DMS 273 (cell line): Measurements from ENCODE around the gene CACNA2D3.
"Not testable (repeated sequence)": the region's sequence is repeated elsewhere in the genome, so short reads cannot be mapped to it uniquely, and the experiment has no call there.

ENCODE experiments used
- DNase-seq: peaks from one replicate; lab custom pipeline; 2025; ENCODE audit not compliant: unreplicated experiment; lab: John Stamatoyannopoulos, UW

Gene CACNA2D3

GRCh38 chr3:54977439-54977838, 855.1 kb downstream of the CACNA2D3 start:
- DNase-seq = no peak

DNA sequence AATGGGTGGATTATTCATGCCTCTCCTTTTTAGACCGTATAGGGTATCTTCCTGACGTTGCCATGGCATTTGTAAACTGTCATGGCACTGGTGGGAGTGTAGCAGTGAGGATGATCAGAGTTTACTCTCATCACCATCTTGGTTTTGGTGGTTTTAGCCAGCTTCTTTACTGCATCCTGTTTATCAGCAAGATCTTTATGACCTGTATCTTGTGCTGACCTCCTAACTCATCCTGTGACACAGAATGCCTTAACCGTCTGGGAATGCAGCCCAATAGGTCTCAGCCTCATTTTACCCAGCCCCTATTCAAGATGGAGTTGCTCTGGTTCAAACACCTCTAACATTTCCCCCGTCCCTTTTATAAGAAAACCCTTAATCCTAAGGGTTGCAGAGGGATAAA, 855.6 kb downstream of the CACNA2D3 start:
- not testable (repeated sequence) for DNase-seq

DNA sequence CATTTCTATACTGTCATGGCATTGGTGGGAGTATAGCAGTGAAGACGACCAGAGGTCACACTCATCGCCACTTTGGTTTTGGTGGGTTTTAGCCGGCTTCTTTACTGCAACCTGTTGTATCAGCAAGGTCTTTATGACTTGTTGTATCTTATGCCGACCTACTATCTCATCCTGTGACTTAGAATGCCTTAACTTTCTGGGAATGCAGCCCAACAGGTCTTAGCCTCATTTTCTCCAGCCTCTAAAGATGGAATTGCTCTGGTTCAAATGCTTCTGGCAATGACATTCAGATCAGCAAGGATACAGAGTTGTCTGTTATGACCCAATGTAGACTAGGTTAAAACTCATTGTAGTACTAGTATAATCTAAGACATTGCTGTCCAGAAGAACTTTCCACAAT, 860.5 kb downstream of the CACNA2D3 start:
- no peak for DNase-seq

DNA sequence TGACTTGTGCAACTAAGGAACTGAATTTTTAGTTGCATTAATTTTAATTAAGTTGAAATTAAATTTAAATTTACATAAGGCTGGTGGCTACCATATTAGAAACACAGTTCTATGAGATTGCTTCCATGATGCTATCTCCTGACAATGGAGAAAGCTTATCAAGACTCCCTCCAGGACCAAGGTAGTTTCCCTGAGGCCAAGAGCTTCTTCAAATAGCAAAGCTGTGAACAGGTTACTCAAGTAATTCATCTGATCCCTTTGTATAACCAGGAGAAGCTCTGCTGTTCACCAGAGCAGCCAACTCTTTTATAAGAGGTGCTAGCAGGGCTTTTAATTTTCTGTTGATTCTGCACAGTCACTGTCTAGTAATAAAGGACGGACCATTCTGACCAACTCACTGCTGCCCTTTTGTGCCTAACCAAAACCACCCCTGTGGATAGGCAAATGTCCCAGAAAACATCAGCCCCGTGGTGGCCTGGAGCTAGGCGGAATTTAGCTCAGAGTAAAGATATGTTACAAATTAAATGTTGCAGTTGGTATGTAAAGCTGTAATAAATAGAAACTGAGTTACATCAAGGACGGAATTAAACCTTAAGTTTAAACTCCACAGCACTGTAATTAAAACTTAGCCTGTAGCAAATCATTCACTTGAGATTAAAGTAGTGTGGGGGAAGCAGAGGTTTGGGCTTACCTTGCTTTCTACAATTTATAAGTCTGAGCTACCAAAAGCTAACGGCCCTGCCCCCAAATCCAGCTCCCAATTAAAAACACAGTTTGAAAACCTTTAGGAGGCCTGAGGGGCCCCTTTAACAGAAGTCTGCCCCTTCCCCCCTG, 861.1 kb downstream of the CACNA2D3 start:
- no peak for DNase-seq

GRCh38 chr3:54985856-54986255, 863.5 kb downstream of the CACNA2D3 start:
- no peak for DNase-seq

DNA sequence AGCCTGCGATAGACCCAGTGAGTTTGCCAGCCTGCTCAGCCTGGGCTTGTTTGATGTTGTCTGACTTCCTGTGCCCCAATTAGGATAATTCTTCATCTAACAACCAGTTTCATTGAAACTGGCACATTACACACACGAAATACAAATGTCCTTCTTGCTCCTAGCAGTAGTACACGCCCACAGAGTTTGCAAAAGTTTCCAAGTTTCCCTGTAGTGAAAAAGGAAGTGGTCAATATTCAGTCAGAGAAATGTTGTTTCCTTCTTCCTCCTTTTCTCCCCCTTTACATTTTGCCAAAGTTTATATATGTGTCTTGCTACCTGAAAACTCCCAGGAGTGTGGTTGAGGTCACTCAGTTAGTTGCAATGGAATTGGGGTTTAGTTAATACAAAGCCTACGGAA, 863.9 kb downstream of the CACNA2D3 start:
- DNase-seq = no peak

GRCh38 chr3:54987719-54988118, 865.4 kb downstream of the CACNA2D3 start:
- peak; percentile 27 for DNase-seq

- no peak for DNase-seq
Observed at GRCh38 chr3:54988302-54988837, 866.0 kb downstream of the CACNA2D3 start.

DNA sequence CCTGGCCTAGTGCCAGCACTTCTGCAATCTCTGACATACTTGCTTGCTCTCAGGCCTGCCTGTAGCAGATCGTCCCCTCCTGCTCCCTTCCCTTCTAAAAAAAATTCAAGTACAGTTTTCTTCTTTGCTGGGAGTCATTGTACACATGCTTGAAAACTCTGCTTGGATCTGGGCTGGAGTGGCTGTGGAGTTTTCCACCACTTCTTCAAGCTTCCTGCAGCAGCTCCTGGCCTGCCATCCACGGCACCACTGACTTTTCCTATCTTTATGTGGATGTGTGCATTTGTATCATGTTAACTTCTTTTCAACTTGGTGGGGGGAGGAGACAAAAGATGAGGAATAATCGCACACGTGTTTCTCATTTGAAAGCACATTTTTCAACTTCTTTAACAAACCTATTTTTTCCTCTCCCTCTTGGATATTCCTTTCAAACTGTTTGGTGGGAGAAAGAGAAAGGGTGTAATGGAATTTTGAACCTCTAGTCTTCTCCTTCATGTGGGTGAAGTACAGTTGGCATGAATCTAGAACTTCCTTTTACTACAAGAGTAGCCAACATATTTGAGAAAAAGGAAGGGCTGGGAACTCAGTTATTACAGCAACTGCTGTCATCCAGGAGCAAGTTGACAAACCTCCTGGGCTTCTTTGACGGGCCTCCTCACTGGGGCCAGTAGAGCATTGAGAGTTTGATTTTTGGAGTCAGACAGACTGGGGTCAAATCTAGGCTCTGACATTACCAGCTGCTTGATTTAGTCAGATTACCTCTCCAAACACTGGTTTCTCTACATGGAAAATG, 866.7 kb downstream of the CACNA2D3 start:
- DNase-seq = peak; percentile 32

DNA sequence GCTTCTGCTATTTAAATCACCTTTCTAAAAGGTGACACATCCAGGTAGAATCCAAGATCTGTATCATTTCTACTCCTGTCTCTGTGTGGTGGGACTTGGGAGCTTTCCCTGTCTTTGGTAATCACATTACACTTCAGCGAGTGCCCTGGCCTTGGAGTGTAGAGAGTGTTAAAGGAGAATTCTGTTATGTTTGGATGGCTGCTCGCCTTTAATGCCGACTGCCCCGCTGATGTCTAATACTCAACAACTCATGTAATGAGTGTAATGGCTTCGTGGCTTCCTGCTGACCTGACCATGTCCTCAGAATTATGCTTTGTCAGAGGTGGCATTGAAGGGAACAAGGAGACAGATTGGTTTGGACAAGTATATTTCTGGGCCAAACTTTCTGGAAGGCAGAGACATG, 871.8 kb downstream of the CACNA2D3 start:
- no peak for DNase-seq

- peak; percentile 73 for DNase-seq
Observed at GRCh38 chr3:54999159-54999558, 876.8 kb downstream of the CACNA2D3 start.

- peak; percentile 95 for DNase-seq
Observed at GRCh38 chr3:54999811-55000210, 877.5 kb downstream of the CACNA2D3 start.

DNA sequence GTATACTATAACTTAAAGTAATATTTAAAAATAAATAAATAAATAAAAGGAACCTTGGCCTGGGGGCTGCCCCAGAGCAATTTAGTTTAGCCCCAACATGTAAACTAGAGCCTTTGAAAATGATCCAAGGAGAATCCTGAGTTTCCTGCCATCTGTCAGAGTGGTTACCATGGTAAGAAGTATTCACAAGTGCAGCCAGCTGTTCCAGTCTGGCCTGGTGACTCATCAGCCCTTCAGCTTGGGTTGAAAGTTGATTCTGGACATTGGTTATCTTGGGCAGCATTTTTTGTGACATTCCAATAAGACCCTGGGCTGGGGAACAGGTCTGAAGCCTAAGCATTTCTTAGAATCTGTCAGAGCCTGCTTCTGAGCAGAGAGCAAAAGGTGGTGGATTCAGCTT, 878.2 kb downstream of the CACNA2D3 start:
- peak; percentile 95 for DNase-seq

GRCh38 chr3:55000953-55001352, 878.6 kb downstream of the CACNA2D3 start:
- DNase-seq = peak; percentile 27

GRCh38 chr3:55002416-55002930, 880.1 kb downstream of the CACNA2D3 start:
- DNase-seq = no peak

- DNase-seq = no peak
Observed at GRCh38 chr3:55006244-55006676, 883.9 kb downstream of the CACNA2D3 start.

DNA sequence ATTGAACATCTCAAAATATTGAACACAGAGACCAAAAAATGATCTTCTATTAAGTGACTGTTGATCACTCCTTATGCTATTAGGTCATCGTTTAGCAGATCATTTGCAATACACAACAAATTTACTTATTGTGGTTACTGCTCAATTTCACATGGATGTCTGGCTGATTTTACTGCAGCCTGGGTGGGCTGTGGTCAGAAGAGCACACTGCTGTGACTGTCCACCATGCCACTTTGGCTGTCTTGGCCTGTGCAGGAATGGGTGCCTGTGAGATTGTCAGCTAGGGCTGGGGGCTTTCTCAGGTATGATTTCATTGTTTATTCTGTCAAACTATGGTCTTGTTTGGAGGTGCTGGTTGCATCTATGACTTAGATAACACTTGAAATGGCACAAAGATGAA, 885.6 kb downstream of the CACNA2D3 start:
- no peak for DNase-seq

DNA sequence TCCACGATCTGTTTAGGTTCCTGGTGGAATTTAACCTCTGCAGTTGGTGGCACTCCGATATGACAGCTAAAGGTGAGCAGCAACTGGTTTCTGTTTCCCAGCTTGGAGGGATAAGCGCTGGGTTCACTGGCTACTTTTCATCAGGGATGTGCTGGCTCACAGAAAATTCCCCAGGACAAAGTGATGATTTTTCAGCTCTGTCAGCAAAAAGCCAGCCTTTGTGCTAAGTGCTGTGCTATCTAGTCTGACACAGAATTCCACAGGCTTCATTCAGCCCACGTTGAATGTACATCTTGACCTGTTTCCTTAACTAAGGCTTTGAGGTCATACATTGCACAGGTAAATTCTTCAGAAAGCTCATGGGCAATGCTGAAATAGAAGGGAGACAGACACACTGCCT, 887.0 kb downstream of the CACNA2D3 start:
- DNase-seq = no peak

- no peak for DNase-seq
Observed at GRCh38 chr3:55012091-55012490, 889.7 kb downstream of the CACNA2D3 start.

DNA sequence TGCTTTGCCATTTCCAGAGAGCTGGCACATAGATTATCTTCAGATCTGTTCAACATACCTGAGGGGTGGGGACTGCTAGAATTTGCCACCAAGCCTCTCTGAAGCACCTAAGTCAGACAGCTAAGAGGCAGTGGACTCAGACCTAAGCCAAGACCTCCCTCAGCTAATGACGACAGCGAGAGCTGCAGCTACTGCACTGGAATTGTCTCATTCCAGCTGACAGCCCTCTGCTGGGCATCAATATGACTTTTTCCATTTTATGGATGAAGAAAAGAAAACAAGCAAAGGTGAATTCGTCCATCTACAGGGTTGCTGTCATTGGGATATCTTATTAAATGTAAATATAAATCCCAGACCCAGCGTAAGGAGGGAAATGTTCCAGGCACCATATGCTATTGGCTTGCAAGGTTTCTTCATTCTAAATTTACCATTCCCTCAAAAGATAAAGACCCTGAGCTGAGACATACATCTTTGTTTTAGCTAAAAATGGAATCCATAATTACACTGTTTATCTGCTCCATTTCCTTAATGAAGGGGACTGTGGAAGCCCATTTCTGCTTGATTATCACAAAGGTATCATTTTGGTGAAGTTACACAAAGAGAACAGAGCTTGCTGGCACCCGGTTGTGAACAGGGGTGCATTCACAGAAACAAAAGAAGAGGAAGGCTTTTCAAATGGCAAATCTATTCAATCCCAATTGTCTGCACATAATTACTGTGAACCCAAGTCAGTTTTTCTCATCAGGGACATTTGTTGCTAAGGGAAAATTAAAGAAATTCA, 891.0 kb downstream of the CACNA2D3 start:
- peak; percentile 8 for DNase-seq

GRCh38 chr3:55014081-55014480, 891.7 kb downstream of the CACNA2D3 start:
- DNase-seq = no peak
